K562 (cell line): ENCODE measurements around the gene CACNG7. TPM values are rescaled to one million over a fixed set of nuclear protein-coding genes. Genes with fewer than 3 reads are reported as not detected.
A peak's percentile ranks its signal among the peaks of the same experiment; 100 is the strongest.

ENCODE experiments used
- CBX5 ChIP-seq: IDR thresholded peaks from 2 replicates; pipeline ENCODE4 v1.6.1; 2014; ENCODE audit warnings: low read depth, borderline replicate concordance
- CC2D1A ChIP-seq: fragments of 450-650 bp; IDR thresholded peaks from 2 replicates; pipeline ENCODE4 v1.6.1; 2017; ENCODE audit warnings: mild to moderate bottlenecking
- CCAR2 ChIP-seq: fragments of 200-400 bp; formaldehyde crosslinking; IDR thresholded peaks from 2 replicates; pipeline ENCODE4 v1.6.1; 2017; ENCODE audit warnings: mild to moderate bottlenecking, low read depth, low read length
- CHD2 ChIP-seq: IDR thresholded peaks from 2 replicates; pipeline ENCODE4 v1.6.1; 2011; ENCODE audit warnings: low read depth, low read length
- EP300 ChIP-seq: IDR thresholded peaks from 2 replicates; pipeline ENCODE4 v1.6.1; 2012; ENCODE audit warnings: low read length, improper control_type of control experiment
- EWSR1 ChIP-seq: fragments of 450-650 bp; IDR thresholded peaks from 2 replicates; pipeline ENCODE4 v1.6.1; 2018; ENCODE audit warnings: borderline replicate concordance, mild to moderate bottlenecking, low read depth, moderate library complexity; ENCODE audit not compliant: partially characterized antibody
- GABPB1 ChIP-seq: sonication (generic); formaldehyde crosslinking; IDR thresholded peaks from 2 replicates; pipeline ENCODE4 v1.8.0; 2022; ENCODE audit warnings: mild to moderate bottlenecking, missing genetic modification reagents
- MAZ ChIP-seq, 2 experiments: fragments of 450-650 bp in 1 of 2; sonication (generic) in 1 of 2; formaldehyde crosslinking; IDR thresholded peaks in 1 of 2; conservative IDR thresholded peaks in 1 of 2; 2 replicates each; pipeline versions ENCODE4 v1.4.0 to v1.5.0; 2020; ENCODE audit warnings: mild to moderate bottlenecking in 1 of 2, missing genetic modification reagents in 1 of 2
- MEF2D ChIP-seq: conservative IDR thresholded peaks from 2 replicates; pipeline ENCODE4 v1.6.1; 2016; ENCODE audit warnings: low read depth, missing genetic modification characterization, missing compliant biosample characterization
- MEIS2 ChIP-seq: fragments of 450-650 bp; IDR thresholded peaks from 2 replicates; pipeline ENCODE4 v1.6.1; 2014; ENCODE audit warnings: mild to moderate bottlenecking; ENCODE audit not compliant: partially characterized antibody
- MXI1 ChIP-seq: IDR thresholded peaks from 2 replicates; pipeline ENCODE4 v1.6.1; 2011; ENCODE audit warnings: low read depth, mild to moderate bottlenecking, improper control_type of control experiment, low read length
- NCOA1 ChIP-seq: fragments of 450-650 bp; IDR thresholded peaks from 2 replicates; pipeline ENCODE4 v1.6.1; 2016; ENCODE audit warnings: low read depth
- NCOA4 ChIP-seq: fragments of 450-650 bp; IDR thresholded peaks from 2 replicates; pipeline ENCODE4 v1.6.1; 2018; ENCODE audit warnings: mild to moderate bottlenecking; ENCODE audit not compliant: partially characterized antibody
- OTX1 ChIP-seq: fragments of 450-650 bp; formaldehyde crosslinking; IDR thresholded peaks from 2 replicates; pipeline ENCODE4 v1.4.0; 2022; ENCODE audit warnings: mild to moderate bottlenecking
- RAD21 ChIP-seq, 2 experiments: fragments of 250-450 bp in 1 of 2; fragments of 450-650 bp in 1 of 2; sonication (Bioruptor Pico) in 1 of 2; formaldehyde crosslinking in 1 of 2; IDR thresholded peaks in 1 of 2; conservative IDR thresholded peaks in 1 of 2; 2 replicates each; pipeline versions ENCODE4 v1.4.0 to v1.8.0; 2020 to 2022; ENCODE audit warnings: mild to moderate bottlenecking in 2 of 2, moderate library complexity in 1 of 2
- RBM15 ChIP-seq: fragments of 200-400 bp; formaldehyde crosslinking; IDR thresholded peaks from 2 replicates; pipeline ENCODE4 v1.6.1; 2018; ENCODE audit warnings: mild to moderate bottlenecking, low read length, moderate library complexity; ENCODE audit not compliant: insufficient read depth
- SMARCC2 ChIP-seq: fragments of 450-650 bp; IDR thresholded peaks from 2 replicates; pipeline ENCODE4 v1.6.1; 2017; ENCODE audit warnings: antibody characterized with exemption, moderate library complexity, mild to moderate bottlenecking, low read depth
- SMARCE1 ChIP-seq: fragments of 450-650 bp; IDR thresholded peaks from 2 replicates; pipeline ENCODE4 v1.7.1; 2016; ENCODE audit warnings: mild to moderate bottlenecking
- SP2 ChIP-seq: IDR thresholded peaks from 2 replicates; pipeline ENCODE4 v1.6.1; 2011; ENCODE audit warnings: mild to moderate bottlenecking, low read depth, low read length, moderate library complexity; ENCODE audit not compliant: poor library complexity, severe bottlenecking; ENCODE audit errors: extremely low read depth
- TBP ChIP-seq: optimal IDR thresholded peaks from 2 replicates; pipeline ENCODE3; 2011; ENCODE audit warnings: low read depth, low read length, improper control_type of control experiment
- ZNF589 ChIP-seq: fragments of 200-800 bp; sonication (Bioruptor generic); IDR thresholded peaks from 2 replicates; pipeline ENCODE4 v1.6.1; 2016; ENCODE audit warnings: low read depth, missing genetic modification characterization, missing compliant biosample characterization
- polyA plus RNA-seq, 8 experiments: library from polyadenylated mRNA; depleted of rRNA in 4 of 8; stranded (reverse) in 5 of 8; unstranded in 3 of 8; fragments of >200 nt; fragmentation: Nextera tagmentation in 2 of 8; fragmentation: Illumina TruSeq in 1 of 8; extraction: Ambion mirVana in 2 of 8; extraction: Trizol in 1 of 8; gene quantifications; 2 replicates each; pipeline versions ENCODE4 v1.2.1 to v1.2.3, GENCODE V29; 2011 to 2014; ENCODE audit warnings: inconsistent platforms in 1 of 8, missing spikeins in 1 of 8
- total RNA-seq, 7 experiments: library from RNA; depleted of rRNA in 6 of 7; stranded (reverse); fragments of >200 nt in 6 of 7; fragmentation: Illumina TruSeq in 2 of 7; extraction: Trizol in 2 of 7; gene quantifications; 2 replicates each; pipeline versions ENCODE4 v1.2.1 to v1.2.3, GENCODE V29; 2011 to 2021; ENCODE audit warnings: low replicate concordance in 1 of 7
- TF ChIP-seq, protein P1 (sequence below): fragments of 450-650 bp; IDR thresholded peaks from 2 replicates; pipeline ENCODE4 v1.7.0; 2016; ENCODE audit warnings: borderline replicate concordance
- TF ChIP-seq, protein P2 (sequence below): fragments of 250-450 bp; sonication (Bioruptor Pico); IDR thresholded peaks from 2 replicates; pipeline ENCODE4 v1.8.0; 2021; ENCODE audit warnings: moderate library complexity, mild to moderate bottlenecking, inconsistent platforms
- TF ChIP-seq, protein P3 (sequence below): fragments of 450-650 bp; IDR thresholded peaks from 2 replicates; pipeline ENCODE4 v1.6.1; 2016; ENCODE audit warnings: low read depth, mild to moderate bottlenecking, moderate library complexity

Gene CACNG7
- total and polyA plus RNA-seq, 9 of the 15 experiments (the other 6 are each of a cell fraction or from before 2014, with no cell fraction given): not detected

DNA sequence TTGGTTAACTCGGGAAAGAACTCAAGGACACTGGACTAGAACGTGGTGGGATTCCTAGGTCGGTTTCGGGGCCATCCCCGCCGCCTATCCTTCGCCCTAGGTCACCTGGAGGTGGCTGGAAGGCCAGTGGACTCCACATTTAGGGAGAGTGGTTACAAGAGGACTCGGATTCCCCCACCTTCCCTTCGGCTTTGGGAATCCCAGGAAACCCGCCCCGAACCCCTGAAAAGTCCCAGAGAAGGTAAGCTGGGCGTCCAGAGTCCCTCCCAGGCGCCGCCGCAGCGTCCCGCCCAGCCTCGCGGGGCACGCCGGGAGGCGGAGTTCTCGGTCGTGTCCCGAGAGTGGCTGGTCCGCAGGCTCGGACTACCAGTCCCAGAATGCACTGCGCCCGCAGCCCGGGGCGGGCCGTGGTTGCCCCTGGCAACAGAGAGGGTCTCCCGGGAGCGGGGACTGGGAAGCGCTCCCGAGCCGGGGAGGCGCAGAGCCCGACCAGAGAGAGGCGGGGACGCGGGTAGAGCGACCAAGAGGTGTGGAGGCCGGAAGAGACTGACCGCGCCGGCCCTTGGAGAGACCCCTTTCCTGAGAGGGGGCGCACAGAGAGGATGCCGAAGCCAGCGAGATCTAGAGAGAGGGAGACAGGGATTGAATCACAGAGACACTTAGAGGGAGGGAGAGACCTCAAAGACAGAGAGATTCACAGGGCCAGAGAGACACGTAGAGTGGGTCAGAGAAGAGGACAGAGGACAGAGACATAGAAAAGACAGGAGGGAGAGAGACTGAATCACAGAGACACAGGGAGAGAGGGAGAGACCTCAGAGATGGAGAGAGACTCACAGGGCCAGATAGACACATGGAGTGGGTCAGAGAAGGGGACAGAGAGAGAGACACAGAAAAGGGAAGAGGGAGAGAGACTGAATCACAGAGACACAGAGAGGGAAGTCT is 29.7 kb upstream of the CACNG7 start (continued):
- TF ChIP-seq MEIS2 (no peak), CBX5 (no peak), MEF2D (tag) (no peak), NCOA1 (no peak), EP300 (no peak), MXI1 (peak; percentile 62; the same call in 1 of the 2 replicates), OTX1 (CRISPR knock-in tag) (no peak), SP2 (peak; percentile 3), ZNF589 (no peak), CCAR2 (no peak), RBM15 (no peak), TBP (no peak), RAD21 (CRISPR knock-in tag; conservative IDR thresholded peaks at IDR 0.05 in 1 of 2, IDR thresholded peaks at IDR 0.05 in 1 of 2) (no peak), SMARCE1 (no peak), CHD2 (peak; percentile 75), NCOA4 (no peak), EWSR1 (no peak), SMARCC2 (no peak), MAZ (CRISPR knock-in tag; conservative IDR thresholded peaks at IDR 0.05 in 1 of 2, IDR thresholded peaks at IDR 0.05 in 1 of 2) (peak; percentile 62 to 76; a peak in 2 of 4 replicates), CC2D1A (no peak), GABPB1 (CRISPR knock-in tag) (no peak)
- TF ChIP-seq, protein P1, sequence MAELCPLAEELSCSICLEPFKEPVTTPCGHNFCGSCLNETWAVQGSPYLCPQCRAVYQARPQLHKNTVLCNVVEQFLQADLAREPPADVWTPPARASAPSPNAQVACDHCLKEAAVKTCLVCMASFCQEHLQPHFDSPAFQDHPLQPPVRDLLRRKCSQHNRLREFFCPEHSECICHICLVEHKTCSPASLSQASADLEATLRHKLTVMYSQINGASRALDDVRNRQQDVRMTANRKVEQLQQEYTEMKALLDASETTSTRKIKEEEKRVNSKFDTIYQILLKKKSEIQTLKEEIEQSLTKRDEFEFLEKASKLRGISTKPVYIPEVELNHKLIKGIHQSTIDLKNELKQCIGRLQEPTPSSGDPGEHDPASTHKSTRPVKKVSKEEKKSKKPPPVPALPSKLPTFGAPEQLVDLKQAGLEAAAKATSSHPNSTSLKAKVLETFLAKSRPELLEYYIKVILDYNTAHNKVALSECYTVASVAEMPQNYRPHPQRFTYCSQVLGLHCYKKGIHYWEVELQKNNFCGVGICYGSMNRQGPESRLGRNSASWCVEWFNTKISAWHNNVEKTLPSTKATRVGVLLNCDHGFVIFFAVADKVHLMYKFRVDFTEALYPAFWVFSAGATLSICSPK: no peak
- TF ChIP-seq, protein P2, sequence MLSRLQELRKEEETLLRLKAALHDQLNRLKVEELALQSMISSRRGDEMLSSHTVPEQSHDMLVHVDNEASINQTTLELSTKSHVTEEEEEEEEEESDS (CRISPR knock-in tag): no peak
- TF ChIP-seq, protein P3, sequence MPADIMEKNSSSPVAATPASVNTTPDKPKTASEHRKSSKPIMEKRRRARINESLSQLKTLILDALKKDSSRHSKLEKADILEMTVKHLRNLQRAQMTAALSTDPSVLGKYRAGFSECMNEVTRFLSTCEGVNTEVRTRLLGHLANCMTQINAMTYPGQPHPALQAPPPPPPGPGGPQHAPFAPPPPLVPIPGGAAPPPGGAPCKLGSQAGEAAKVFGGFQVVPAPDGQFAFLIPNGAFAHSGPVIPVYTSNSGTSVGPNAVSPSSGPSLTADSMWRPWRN: no peak
